Measurements from ENCODE around the gene GUK1. TPM values are rescaled to one million over a fixed set of nuclear protein-coding genes. Genes with fewer than 3 reads are reported as not detected.
"Not testable (repeated sequence)": the region's sequence is repeated elsewhere in the genome, so short reads cannot be mapped to it uniquely, and the experiment has no call there.

Gene GUK1
- total RNA-seq, 1 donor from 2014 or later: 242 TPM

DNA sequence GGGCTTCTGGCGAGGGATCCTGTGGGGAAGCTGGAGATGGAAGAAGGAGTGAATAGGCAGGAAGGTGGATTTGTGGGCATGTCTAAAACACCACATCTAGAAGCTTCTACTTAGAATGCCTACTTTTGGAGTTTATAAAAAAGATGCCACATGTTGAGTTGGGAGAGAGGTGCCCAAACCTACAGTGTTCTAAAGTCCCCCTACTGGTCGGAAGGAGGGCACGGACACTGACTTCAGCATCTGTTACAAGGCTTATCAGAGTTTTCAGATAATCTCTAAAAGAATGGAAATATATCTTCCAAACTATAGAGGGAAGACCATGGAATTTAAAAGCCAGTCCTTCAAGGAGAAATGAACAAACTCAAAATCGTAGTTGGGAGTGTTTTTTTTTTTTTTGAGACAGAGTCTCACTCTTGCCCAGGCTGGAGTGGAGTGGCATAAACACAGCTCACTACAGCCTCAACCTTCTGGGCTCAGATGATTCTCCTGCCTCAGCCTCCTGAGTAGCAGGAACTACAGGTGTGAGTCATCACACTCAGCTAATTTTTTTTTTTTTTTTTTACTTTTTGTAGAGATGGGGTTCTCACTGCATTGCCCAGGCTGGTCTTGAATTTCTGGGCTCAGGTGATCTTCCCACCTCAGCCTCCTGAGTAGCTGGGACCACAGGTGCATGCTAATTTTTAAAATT is 40.3 kb downstream of the GUK1 start:
- TF ChIP-seq, protein P1, sequence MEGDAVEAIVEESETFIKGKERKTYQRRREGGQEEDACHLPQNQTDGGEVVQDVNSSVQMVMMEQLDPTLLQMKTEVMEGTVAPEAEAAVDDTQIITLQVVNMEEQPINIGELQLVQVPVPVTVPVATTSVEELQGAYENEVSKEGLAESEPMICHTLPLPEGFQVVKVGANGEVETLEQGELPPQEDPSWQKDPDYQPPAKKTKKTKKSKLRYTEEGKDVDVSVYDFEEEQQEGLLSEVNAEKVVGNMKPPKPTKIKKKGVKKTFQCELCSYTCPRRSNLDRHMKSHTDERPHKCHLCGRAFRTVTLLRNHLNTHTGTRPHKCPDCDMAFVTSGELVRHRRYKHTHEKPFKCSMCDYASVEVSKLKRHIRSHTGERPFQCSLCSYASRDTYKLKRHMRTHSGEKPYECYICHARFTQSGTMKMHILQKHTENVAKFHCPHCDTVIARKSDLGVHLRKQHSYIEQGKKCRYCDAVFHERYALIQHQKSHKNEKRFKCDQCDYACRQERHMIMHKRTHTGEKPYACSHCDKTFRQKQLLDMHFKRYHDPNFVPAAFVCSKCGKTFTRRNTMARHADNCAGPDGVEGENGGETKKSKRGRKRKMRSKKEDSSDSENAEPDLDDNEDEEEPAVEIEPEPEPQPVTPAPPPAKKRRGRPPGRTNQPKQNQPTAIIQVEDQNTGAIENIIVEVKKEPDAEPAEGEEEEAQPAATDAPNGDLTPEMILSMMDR (conservative IDR thresholded peaks at IDR 0.05; ENCODE audit: low read depth, low read length): peak; percentile 40
- no peak overlapping the region for H3K4me3 ChIP-seq (ENCODE audit: low read depth, low read length)
- DNase-seq (ENCODE audit: low read depth): no peak

DNA sequence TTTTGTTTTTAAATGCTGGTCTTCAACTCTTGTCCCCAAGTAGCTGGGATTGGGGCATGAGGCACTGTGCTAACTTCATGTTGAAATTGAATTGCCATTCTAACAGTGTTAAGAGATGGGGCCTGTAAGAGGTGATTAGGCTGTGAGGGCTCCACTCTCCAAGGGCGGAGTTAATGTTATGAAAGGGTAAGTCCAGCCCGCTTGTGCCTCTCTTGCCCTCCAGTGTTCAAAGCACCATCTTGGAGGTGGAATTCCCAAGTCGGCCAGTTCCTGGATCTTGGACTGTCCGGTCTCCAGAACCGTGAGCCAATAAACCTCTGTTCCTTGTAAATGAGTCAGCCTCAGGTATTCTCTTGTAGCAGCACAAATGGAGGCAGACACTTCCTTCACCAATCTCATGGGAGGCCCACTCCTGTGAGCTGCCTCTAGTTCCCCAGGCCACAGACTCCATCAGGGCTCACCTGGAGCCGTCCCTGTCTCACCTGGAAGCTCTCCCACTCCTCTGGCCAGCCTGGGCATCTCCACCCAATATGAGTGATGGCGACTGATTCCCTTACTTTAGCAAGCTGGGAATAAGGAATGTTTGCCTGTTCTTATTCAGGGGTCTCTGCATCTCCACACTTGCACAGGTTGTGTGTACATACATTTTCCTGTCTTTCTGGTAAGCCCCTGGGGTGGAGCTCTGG is 41.0 kb downstream of the GUK1 start:
- DNase-seq (ENCODE audit: low read depth): no peak
- TF ChIP-seq, protein P1 (conservative IDR thresholded peaks at IDR 0.05; ENCODE audit: low read depth, low read length): no peak
- no peak overlapping the region for H3K4me3 ChIP-seq (ENCODE audit: low read depth, low read length)

DNA sequence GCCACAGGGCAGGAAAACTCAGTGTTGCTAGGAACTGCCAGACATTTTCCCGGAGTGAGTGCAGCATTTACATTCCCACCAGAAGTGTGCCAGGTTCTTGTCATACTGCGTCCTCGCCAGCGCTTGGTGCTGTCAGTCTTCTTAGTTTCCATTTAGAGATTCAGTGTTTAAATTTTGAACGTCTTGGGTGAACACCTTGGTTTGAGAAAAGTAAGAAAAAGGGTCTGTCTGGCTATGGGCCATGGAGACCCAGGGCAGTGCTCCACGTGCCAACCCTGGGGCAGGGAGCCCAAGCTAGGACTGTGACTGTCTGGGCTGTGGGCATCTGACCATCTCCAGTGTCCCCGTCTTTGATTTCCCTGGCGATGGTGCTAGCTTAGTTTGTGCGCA is 41.6 kb downstream of the GUK1 start:
- DNase-seq (ENCODE audit: low read depth): no peak
- TF ChIP-seq, protein P1 (conservative IDR thresholded peaks at IDR 0.05; ENCODE audit: low read depth, low read length): no peak
- H3K4me3 ChIP-seq (ENCODE audit: low read depth, low read length): no peak overlapping the region

GRCh38 chr1:228182296-228183030 is 42.4 kb downstream of the GUK1 start:
- TF ChIP-seq, protein P1 (conservative IDR thresholded peaks at IDR 0.05; ENCODE audit: low read depth, low read length): no peak
- DNase-seq (ENCODE audit: low read depth): no peak
- H3K4me3 ChIP-seq (ENCODE audit: low read depth, low read length): no peak overlapping the region

DNA sequence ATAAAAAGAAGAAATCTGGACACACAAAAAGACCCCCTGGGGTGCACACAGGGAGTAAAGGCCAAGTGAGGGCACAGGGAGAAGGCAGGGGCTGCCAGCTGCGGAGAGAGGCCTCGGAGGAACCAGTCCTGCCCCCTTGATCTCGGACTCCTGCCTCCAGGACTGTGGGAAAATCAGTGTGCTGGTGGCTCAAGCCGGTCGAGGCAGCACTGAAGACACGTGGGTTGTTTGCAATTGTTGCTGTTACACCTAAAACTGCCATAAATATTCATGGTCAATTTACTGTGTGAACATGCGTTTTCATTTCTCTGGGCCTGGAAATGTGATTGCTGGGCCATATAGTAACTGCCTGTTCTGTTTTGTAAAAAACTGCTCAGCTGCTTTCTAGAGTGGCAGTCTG is 44.1 kb downstream of the GUK1 start:
- DNase-seq (ENCODE audit: low read depth): no peak
- TF ChIP-seq, protein P1 (conservative IDR thresholded peaks at IDR 0.05; ENCODE audit: low read depth, low read length): no peak

GRCh38 chr1:228185641-228185965 is 45.5 kb downstream of the GUK1 start:
- no peak for DNase-seq (ENCODE audit: low read depth)
- H3K4me3 ChIP-seq (ENCODE audit: low read depth, low read length): no peak overlapping the region

More for the DNA sequence above, 44.1 kb downstream of the GUK1 start:
- H3K4me3 ChIP-seq (ENCODE audit: low read depth, low read length): no peak overlapping the region

DNA sequence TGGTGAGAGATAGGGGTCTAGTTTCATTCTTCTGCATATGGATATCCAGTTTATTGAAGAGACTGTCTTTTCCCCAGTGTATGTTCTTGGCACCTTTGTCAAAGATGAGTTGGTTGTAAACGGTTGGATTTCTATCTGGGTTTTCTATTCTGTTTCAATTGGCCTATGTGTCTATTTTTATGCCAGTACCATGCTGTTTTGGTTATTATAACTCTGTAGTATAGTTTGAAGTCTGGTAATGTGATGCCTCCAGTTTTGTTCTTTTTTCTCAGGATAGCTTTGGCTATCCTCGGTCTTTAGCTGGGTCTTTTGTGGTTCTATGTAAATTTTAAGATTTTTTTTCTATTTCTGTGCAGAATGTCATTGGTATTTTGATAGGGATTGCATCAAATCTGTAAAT is 48.2 kb downstream of the GUK1 start:
- not testable (repeated sequence) for DNase-seq (ENCODE audit: low read depth); H3K4me3 ChIP-seq (ENCODE audit: low read depth, low read length)

More at GRCh38 chr1:228185641-228185965, 45.5 kb downstream of the GUK1 start:
- TF ChIP-seq, protein P1 (conservative IDR thresholded peaks at IDR 0.05; ENCODE audit: low read depth, low read length): no peak

Measured in epithelial cell of proximal tubule (primary cell).